Neural cell (in vitro differentiated cells): ENCODE results near the gene CCNA2. TPM values are rescaled to one million over a fixed set of nuclear protein-coding genes. Genes with fewer than 3 reads are reported as not detected.

Source experiments
- H2AFZ ChIP-seq: fragments of 200-600, 300-800 bp; sonication (generic), shearing (Covaris generic); 2 replicates; pipeline ENCODE4 v1.6.0; 2014; ENCODE audit warnings: low read depth, mild to moderate bottlenecking, antibody characterized with exemption, low read length, moderate library complexity
- H3F3A ChIP-seq: fragments of 200-600 bp; shearing (Covaris generic); 2 replicates; pipeline ENCODE4 v1.6.1; 2016; ENCODE audit warnings: mild to moderate bottlenecking, moderate library complexity, mixed read lengths, antibody characterized with exemption, low read length; ENCODE audit not compliant: insufficient read depth, poor library complexity, severe bottlenecking
- H3K27ac ChIP-seq: fragments of 200-600, 300-800 bp; sonication (generic), shearing (Covaris generic); 2 replicates; pipeline ENCODE4 v1.5.1; 2014; ENCODE audit warnings: mild to moderate bottlenecking, low read length, moderate library complexity
- H3K27me3 ChIP-seq: fragments of 300-800, 200-600 bp; sonication (generic), shearing (Covaris generic); 2 replicates; pipeline ENCODE4 v1.6.0; 2014; ENCODE audit warnings: mild to moderate bottlenecking, low read depth, low read length, moderate library complexity; ENCODE audit not compliant: insufficient read depth
- H3K36me3 ChIP-seq: fragments of 300-800, 200-600 bp; sonication (generic), shearing (Covaris generic); 2 replicates; pipeline ENCODE4 v1.5.1; 2014; ENCODE audit warnings: mild to moderate bottlenecking, antibody characterized with exemption, low read length, moderate library complexity; ENCODE audit not compliant: insufficient read depth
- H3K4me2 ChIP-seq: fragments of 300-800, 200-600 bp; sonication (generic), shearing (Covaris generic); 2 replicates; pipeline ENCODE4 v1.6.0; 2014; ENCODE audit warnings: mild to moderate bottlenecking, low read length
- H3K4me3 ChIP-seq: fragments of 300-800, 200-600 bp; sonication (generic), shearing (Covaris generic); 2 replicates; pipeline ENCODE4 v1.5.1; 2014; ENCODE audit warnings: mild to moderate bottlenecking, low read length, moderate library complexity
- H3K79me2 ChIP-seq: fragments of 200-600 bp; shearing (Covaris generic); replicated peaks from 2 replicates; pipeline ENCODE4 v1.6.0; 2014; ENCODE audit warnings: mild to moderate bottlenecking, low read length, moderate library complexity; ENCODE audit not compliant: insufficient read depth
- H3K9ac ChIP-seq: fragments of 300-800, 200-600 bp; sonication (generic), shearing (Covaris generic); 2 replicates; pipeline ENCODE4 v1.6.1; 2016; ENCODE audit warnings: mild to moderate bottlenecking, low read length, mixed read lengths
- H3K9me2 ChIP-seq: fragments of 200-600 bp; shearing (Covaris generic); 2 replicates; pipeline ENCODE4 v1.6.1; 2016; ENCODE audit warnings: mild to moderate bottlenecking, low read length, mixed read lengths; ENCODE audit not compliant: insufficient read depth
- H3K9me3 ChIP-seq: fragments of 200-600, 300-800 bp; sonication (generic), shearing (Covaris generic); 2 replicates; pipeline ENCODE4 v1.6.1; 2016; ENCODE audit warnings: mild to moderate bottlenecking, mixed run types, low read length, moderate library complexity, mixed read lengths
- H4K20me1 ChIP-seq: fragments of 200-600 bp; shearing (Covaris generic); 2 replicates; pipeline ENCODE4 v1.6.1; 2016; ENCODE audit warnings: mild to moderate bottlenecking, mixed run types; ENCODE audit not compliant: insufficient read depth
- EP300 ChIP-seq: fragments of 450-650 bp; conservative IDR thresholded peaks from 2 replicates; pipeline ENCODE4 v1.6.1; 2014; ENCODE audit warnings: antibody characterized with exemption, mild to moderate bottlenecking, moderate library complexity; ENCODE audit not compliant: poor library complexity, severe bottlenecking
- EZH2 ChIP-seq: fragments of 200-600, 300-800 bp; shearing (Covaris generic), sonication (generic); IDR thresholded peaks from 2 replicates; pipeline ENCODE4 v1.6.1; 2014; ENCODE audit warnings: antibody characterized with exemption, low read length, borderline replicate concordance, mild to moderate bottlenecking; ENCODE audit not compliant: insufficient read depth, poor library complexity, severe bottlenecking
- MXI1 ChIP-seq: fragments of 450-650 bp; conservative IDR thresholded peaks from 2 replicates; pipeline ENCODE4 v1.6.1; 2014; ENCODE audit warnings: antibody characterized with exemption, mild to moderate bottlenecking; ENCODE audit not compliant: poor library complexity, severe bottlenecking
- POLR2AphosphoS5 ChIP-seq: IDR thresholded peaks from 2 replicates; pipeline ENCODE4 v1.6.1; 2012
- RAD21 ChIP-seq: fragments of 450-650 bp; conservative IDR thresholded peaks from 2 replicates; pipeline ENCODE4 v1.6.1; 2014; ENCODE audit warnings: antibody characterized with exemption, mild to moderate bottlenecking, moderate library complexity
- SMC3 ChIP-seq: fragments of 450-650 bp; conservative IDR thresholded peaks from 2 replicates; pipeline ENCODE4 v1.6.1; 2014; ENCODE audit warnings: antibody characterized with exemption, mild to moderate bottlenecking, moderate library complexity; ENCODE audit not compliant: poor library complexity
- TAF1 ChIP-seq: IDR thresholded peaks from 2 replicates; pipeline ENCODE4 v1.6.1; 2012; ENCODE audit warnings: low read depth
- polyA plus RNA-seq: library from polyadenylated mRNA; depleted of rRNA; stranded (reverse); fragments of >200 nt; gene quantifications from 2 replicates; pipeline ENCODE4 v1.2.3, GENCODE V29; 2014
- TF ChIP-seq, protein P1 (sequence below): fragments of 450-650 bp; IDR thresholded peaks from 2 replicates; pipeline ENCODE4 v1.5.1; 2014; ENCODE audit warnings: antibody characterized with exemption, mild to moderate bottlenecking, moderate library complexity; ENCODE audit not compliant: poor library complexity, severe bottlenecking
- TF ChIP-seq, protein P2 (sequence below): IDR thresholded peaks from 2 replicates; pipeline ENCODE4 v1.6.1; 2012; ENCODE audit warnings: borderline replicate concordance

CCNA2 gene
- polyA plus RNA-seq, 1 donor from 2014 or later, result 7.5 TPM

DNA sequence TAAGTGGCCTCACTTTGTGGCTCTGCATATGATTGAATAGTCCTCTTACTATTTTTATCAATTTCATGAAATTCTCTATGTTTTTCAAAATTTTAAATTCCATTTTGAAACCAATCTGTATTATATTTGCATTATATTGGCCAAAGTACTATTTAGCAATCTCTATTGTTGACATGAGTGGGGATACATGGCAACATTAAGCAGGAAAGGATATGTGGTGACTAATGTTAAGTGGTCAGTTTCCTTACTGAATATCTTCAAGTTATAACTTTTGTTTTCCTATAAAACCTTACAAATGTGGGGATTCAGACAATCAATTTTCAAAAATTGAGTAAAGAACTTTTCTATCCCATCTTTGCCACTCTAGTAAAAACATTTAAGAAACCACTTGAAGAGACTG is 36.4 kb upstream of the CCNA2 start:
- H3F3A ChIP-seq, result no peaks in the 10 kb centered on the region
- H3K9ac ChIP-seq, result no peak overlapping the region
- peaks cover 12% of the 10 kb centered on the region for H3K36me3 ChIP-seq
- no peaks in the 10 kb centered on the region for H3K9me2 ChIP-seq
- no peak overlapping the region for H3K27ac ChIP-seq
- TF ChIP-seq, protein P1, sequence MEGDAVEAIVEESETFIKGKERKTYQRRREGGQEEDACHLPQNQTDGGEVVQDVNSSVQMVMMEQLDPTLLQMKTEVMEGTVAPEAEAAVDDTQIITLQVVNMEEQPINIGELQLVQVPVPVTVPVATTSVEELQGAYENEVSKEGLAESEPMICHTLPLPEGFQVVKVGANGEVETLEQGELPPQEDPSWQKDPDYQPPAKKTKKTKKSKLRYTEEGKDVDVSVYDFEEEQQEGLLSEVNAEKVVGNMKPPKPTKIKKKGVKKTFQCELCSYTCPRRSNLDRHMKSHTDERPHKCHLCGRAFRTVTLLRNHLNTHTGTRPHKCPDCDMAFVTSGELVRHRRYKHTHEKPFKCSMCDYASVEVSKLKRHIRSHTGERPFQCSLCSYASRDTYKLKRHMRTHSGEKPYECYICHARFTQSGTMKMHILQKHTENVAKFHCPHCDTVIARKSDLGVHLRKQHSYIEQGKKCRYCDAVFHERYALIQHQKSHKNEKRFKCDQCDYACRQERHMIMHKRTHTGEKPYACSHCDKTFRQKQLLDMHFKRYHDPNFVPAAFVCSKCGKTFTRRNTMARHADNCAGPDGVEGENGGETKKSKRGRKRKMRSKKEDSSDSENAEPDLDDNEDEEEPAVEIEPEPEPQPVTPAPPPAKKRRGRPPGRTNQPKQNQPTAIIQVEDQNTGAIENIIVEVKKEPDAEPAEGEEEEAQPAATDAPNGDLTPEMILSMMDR, result no peak
- TF ChIP-seq SMC3 (no peak), RAD21 (no peak), MXI1 (no peak), EZH2 (no peak)
- TF ChIP-seq, protein P2, sequence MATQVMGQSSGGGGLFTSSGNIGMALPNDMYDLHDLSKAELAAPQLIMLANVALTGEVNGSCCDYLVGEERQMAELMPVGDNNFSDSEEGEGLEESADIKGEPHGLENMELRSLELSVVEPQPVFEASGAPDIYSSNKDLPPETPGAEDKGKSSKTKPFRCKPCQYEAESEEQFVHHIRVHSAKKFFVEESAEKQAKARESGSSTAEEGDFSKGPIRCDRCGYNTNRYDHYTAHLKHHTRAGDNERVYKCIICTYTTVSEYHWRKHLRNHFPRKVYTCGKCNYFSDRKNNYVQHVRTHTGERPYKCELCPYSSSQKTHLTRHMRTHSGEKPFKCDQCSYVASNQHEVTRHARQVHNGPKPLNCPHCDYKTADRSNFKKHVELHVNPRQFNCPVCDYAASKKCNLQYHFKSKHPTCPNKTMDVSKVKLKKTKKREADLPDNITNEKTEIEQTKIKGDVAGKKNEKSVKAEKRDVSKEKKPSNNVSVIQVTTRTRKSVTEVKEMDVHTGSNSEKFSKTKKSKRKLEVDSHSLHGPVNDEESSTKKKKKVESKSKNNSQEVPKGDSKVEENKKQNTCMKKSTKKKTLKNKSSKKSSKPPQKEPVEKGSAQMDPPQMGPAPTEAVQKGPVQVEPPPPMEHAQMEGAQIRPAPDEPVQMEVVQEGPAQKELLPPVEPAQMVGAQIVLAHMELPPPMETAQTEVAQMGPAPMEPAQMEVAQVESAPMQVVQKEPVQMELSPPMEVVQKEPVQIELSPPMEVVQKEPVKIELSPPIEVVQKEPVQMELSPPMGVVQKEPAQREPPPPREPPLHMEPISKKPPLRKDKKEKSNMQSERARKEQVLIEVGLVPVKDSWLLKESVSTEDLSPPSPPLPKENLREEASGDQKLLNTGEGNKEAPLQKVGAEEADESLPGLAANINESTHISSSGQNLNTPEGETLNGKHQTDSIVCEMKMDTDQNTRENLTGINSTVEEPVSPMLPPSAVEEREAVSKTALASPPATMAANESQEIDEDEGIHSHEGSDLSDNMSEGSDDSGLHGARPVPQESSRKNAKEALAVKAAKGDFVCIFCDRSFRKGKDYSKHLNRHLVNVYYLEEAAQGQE, result no peak
- no peak overlapping the region for H3K4me2 ChIP-seq
- H2AFZ ChIP-seq, result no peak overlapping the region
- H3K79me2 ChIP-seq, result no peaks in the 10 kb centered on the region
- no peaks in the 10 kb centered on the region for H4K20me1 ChIP-seq
- H3K4me3 ChIP-seq, result no peak overlapping the region
- H3K27me3 ChIP-seq, result no peaks in the 10 kb centered on the region
- H3K9me3 ChIP-seq, result no peaks in the 10 kb centered on the region

DNA sequence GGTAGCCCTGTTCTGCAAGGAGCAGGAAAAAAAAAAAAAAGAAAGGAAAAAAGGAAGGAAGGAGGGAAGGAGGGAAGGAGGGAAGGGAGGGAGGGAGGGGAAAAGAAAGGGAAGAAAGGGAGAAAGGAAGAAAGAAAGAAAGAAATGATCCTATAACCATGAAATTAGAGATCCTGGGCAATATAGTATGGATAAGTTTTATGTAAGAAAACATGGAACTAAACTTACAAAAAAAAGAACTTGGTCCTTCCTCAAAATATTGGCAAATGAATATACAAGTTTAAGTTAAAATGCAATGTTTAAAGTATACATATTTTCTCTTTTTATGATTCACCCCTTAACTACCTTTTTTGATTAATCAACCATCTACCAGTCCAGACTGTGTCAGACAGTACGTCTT is 27.7 kb upstream of the CCNA2 start:
- no peak for TF ChIP-seq EP300
- no peak for TF ChIP-seq MXI1
- no peak for TF ChIP-seq SMC3
- TF ChIP-seq TAF1, result no peak
- no peak for TF ChIP-seq POLR2AphosphoS5
- TF ChIP-seq RAD21, result no peak
- TF ChIP-seq EZH2, result no peak
- TF ChIP-seq, protein P1, result no peak
- TF ChIP-seq, protein P2, result no peak
- no peak overlapping the region for H3K9ac ChIP-seq

More for the DNA sequence above, 27.7 kb upstream of the CCNA2 start:
- H3K27ac ChIP-seq, result no peak overlapping the region
- no peaks in the 10 kb centered on the region for H3F3A ChIP-seq
- no peaks in the 10 kb centered on the region for H3K27me3 ChIP-seq
- H3K4me2 ChIP-seq, result no peak overlapping the region
- no peaks in the 10 kb centered on the region for H3K9me3 ChIP-seq
- no peak overlapping the region for H3K4me3 ChIP-seq
- H2AFZ ChIP-seq, result no peak overlapping the region
- H3K36me3 ChIP-seq, result no peaks in the 10 kb centered on the region
- H3K79me2 ChIP-seq, result no peaks in the 10 kb centered on the region
- no peaks in the 10 kb centered on the region for H3K9me2 ChIP-seq
- no peaks in the 10 kb centered on the region for H4K20me1 ChIP-seq
